GM19240 (cell line): ENCODE data around the gene ACBD5.
A peak's percentile ranks its signal among the peaks of the same experiment; 100 is the strongest.
"Not testable (repeated sequence)": the region's sequence is repeated elsewhere in the genome, so short reads cannot be mapped to it uniquely, and the experiment has no call there.

Experiments
- DNase-seq: peaks from one replicate; pipeline ENCODE4 v3.0.0; 2011; ENCODE audit warnings: low spot score; ENCODE audit not compliant: insufficient read length

Gene ACBD5

GRCh38 chr10:27241652-27242472, 1.3 kb upstream of the ACBD5 start:
- DNase-seq: peak; percentile 50

DNA sequence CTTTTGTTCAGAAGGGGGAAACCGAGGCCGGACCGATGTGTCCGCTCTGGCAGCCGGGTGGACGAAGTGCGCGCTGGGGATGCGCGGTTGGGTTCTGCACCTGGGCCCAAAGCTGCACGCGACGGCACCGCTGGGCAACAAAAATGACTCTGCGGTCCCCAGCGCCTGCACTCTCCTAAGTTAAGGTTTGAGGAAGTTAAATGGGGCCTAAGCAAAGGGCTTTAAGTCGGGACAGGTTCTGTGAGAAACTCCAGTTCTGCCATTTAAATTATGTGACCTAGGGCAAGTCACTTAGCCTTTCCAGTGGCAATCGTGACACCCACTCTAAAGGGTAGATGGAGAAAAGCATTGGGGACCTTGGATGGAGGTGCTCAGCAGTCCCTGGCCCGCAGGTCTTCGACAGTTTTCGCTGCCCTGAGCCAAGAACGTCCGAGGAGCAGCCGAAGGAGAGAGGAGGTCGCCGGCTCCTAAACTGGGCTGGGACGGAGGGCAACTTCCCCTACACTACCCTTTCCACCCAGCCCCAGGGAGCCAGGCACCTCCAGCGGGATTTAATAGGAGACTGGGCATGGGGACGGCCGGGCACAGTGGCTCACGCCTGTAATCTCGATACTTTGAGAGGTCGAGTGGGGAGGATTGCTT, 534 bp upstream of the ACBD5 start:
- no peak for DNase-seq

DNA sequence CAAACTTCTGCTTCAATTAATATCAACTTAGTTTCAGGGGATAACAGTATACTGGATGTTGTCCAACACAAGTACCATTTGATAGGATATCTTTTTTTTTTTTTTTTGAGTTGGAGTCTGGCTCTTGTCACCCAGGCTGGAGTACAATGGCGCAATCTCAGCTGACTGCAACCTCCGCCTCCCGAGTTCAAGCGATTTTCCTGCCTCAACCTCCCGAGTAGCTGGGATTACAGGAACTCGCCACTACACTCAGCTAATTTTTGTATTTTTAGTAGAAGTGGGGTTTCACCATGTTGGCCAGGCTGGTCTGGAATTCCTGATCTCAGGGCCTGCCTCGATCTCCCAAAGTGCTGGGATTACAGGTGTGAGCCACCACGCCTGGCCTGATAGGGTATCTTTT, 3.1 kb downstream of the ACBD5 start:
- not testable (repeated sequence) for DNase-seq

- DNase-seq: not testable (repeated sequence)
These were observed 3.9 kb downstream of the ACBD5 start for GRCh38 chr10:27236589-27237128.

DNA sequence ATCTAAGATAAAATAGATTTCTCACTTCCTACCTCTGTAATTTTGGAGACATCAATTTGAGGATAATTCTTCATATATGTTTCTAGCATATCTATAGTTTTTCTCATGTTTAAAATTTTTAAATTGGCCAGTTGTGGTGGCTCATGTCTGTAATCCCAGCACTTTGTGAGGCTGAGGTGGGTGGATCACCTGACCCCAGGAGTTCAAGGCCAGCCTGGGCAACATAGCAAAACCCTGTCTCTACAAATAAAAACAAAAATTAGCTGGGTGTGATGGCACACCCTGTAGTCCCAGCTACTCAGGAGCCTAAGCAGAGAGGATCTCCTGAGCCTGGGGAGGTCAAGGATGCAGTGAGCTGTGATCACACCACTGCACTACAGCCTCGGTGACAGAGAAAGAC, 4.9 kb downstream of the ACBD5 start:
- no peak for DNase-seq

DNA sequence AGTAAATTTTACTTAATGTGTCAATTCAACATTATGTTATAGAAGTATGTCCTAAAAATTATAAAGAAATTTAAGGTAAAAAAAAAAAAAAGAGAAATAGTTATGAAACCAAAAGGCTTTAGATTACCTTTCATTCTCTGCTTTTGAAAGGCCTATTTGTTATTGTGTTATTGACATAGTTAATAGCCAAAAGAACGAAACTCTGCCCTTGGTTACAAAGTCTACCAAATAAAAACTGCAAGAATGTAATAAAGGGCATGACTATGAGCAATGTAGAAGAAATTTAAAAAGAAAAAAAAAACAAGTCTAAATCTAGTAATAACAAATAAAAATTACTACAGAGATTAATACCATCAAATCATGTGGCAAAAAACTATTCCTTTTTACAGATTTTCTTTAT, 10.6 kb downstream of the ACBD5 start:
- no peak for DNase-seq

DNA sequence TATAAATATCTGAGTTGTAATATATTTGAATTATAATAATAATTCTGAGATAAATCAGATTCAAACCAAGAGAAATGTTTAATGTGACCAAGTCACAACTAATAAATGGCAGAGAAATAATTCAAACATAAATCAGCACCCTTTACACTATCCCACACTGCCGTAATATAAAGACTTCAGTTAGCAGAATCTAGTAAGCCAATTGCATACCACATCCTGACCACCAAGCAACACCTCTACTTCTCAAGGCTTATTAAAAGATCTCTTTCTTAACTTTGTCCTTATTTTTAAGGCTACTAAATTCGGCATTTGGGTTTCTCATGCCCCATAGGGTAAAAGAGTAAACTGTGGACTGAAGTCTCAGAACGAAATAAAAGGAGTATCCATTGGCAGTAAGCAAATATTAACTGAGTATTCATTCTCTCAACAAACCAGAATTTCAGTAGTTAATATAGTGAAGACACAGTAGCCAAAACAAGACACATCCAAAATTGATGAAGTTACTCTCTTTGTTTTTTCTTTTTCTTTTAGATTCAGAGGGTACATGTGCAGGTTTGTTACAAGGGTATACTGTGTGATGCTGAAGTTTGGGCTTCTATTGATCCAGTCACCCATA, 14.8 kb downstream of the ACBD5 start:
- DNase-seq: no peak

DNA sequence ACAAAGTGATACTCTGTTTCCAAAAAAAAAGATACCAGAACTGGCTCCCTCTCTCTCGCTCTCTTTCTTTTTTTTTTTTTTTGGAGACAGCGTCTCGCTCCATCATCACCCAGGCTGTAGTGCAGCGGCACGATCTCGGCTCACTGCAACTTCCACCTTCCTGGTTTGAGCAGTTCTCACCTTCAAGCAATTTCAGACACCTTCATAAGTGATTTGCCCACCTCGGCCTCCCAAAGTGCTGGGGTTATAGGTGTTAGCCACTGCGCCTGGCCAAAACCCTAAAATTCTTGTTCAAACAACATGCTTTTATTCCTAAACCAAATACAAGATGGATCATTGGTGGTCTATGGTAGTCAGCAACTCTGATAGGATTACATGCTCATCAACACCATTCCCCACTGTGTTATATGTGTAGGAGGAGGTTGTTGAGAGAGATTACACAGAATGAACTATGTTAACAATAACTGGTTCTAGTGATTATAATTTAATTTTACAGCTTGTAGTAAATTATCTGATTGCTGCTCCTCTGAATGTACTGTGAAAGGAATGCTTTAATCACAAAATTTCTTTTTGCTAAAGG, 15.5 kb downstream of the ACBD5 start:
- no peak for DNase-seq

DNA sequence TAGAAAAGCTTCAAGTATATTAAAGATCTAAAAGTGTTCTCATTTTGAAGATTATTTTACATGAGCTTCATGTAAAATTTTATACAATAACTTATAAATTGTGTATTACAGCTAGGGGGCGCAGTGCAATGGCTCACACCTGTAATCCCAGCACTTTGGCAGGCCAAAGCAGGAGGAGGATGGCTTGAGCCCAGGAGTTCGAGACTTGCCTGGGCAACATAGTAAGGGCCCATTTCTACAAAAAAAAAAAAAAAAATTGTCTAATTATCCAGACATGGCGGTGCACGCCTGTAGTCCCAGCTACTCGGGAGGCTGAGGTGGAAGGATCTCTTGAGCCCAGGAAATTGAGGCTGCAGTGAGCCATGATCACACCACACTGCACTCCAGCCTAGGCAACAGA, 16.6 kb downstream of the ACBD5 start:
- no peak for DNase-seq

- DNase-seq: no peak
These were observed 33.2 kb downstream of the ACBD5 start for GRCh38 chr10:27207350-27207749.

GRCh38 chr10:27203806-27204205, 36.8 kb downstream of the ACBD5 start:
- DNase-seq: no peak

DNA sequence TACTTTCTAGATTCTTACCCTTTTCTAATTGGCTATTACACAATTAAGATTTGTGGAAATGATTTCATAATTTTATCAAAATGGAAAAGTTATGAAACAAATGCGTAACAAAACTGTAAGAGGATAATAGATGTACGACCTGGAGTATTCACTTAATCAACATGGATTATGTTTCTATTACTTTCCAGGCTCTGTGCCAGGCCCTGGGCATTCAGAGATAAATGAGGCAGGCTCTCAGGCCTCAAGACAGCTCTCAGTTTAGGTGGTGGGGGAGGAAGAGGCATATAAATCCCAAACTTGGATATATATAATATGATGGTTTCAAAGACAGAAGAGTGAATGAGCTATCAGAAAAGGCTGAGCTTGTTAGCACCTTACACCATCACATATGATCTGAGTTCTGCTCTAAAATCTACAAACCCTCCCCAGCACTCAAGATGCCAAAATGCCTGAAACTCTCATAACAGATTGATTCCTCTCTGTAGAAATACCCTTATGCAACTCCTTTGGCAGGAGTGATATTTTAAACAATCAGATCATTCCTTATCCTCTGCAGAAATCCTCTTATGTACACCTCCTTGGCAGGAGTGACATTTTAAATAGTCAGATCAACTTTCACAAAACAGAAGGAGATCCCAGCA, 42.5 kb downstream of the ACBD5 start:
- DNase-seq: no peak

GRCh38 chr10:27192284-27192683, 48.3 kb downstream of the ACBD5 start:
- DNase-seq: no peak

- DNase-seq: no peak
These were observed 50.1 kb downstream of the ACBD5 start for GRCh38 chr10:27190508-27190907.

DNA sequence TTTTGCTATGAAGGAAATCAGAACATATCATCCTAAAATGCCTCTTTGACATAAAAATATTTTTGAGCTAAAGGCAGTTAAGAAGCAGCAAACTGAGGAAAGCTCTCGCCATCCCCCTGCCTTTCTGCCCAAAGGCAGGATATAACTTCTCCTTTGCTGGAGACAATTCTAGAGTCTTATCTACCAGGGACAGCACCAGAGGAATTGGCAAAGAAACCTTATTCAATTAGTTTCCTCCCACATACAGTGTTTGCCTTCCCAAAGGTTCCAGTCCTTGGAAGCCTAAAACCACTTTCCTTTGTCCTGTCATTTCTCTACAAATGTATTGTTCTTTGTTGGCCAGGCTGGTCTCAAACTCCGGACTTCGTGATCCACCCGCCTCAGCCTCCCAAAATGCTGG, 51.7 kb downstream of the ACBD5 start:
- no peak for DNase-seq

- DNase-seq: no peak
These were observed 52.3 kb downstream of the ACBD5 start for GRCh38 chr10:27188259-27188658.

GRCh38 chr10:27169849-27170248, 70.7 kb downstream of the ACBD5 start:
- no peak for DNase-seq

DNA sequence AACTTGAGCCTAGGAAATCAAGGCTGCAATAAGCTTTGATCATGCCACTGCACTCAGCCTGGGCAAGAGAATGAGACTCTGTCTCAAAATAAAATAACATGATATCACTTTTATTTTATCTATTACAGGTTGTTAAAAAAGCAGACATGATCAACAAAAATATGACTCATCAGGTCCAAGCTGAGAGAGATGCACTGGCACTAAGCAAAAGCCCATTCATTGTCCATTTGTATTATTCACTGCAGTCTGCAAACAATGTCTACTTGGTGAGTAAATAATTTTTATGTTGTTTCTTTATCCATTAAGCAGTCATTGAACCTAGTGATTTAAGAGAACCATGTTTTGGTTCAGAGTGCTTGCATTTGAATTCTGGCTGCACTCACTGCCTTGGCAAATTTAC, 82.2 kb downstream of the ACBD5 start:
- no peak for DNase-seq

GRCh38 chr10:27157150-27157549, 83.4 kb downstream of the ACBD5 start:
- DNase-seq: no peak

- not testable (repeated sequence) for DNase-seq
These were observed 84.0 kb downstream of the ACBD5 start for GRCh38 chr10:27156566-27156965.

GRCh38 chr10:27155066-27155754, 85.4 kb downstream of the ACBD5 start, which contains the start of gene MASTL:
TSS of gene MASTL (plus strand) at chr10:27155352. CDS start at chr10:27155427, 75 bp downstream.
- DNase-seq: peak; percentile 77
